Astrocyte (in vitro differentiated cells and primary cell): ENCODE results near the gene CNGA3. TPM values are rescaled to one million over a fixed set of nuclear protein-coding genes. Genes with fewer than 3 reads are reported as not detected.

Source experiments
- DNase-seq: peaks from one replicate; pipeline ENCODE4 v3.0.0-alpha.2; 2010; ENCODE audit warnings: low read depth
- FAIRE-seq: peaks from 2 replicates; lab custom pipeline; 2011; peaks lifted over from hg19 to GRCh38; lab: Jason Lieb, UNC
- H2AFZ ChIP-seq: 2 replicates; pipeline ENCODE4 v1.6.0; 2012; ENCODE audit warnings: low read depth, low read length, inconsistent platforms
- H3K27ac ChIP-seq: 2 replicates; pipeline ENCODE4 v1.5.1; 2011; ENCODE audit warnings: low read depth, low read length, inconsistent platforms
- H3K27me3 ChIP-seq: 2 replicates; pipeline ENCODE4 v1.6.0; 2011; ENCODE audit warnings: low read length, inconsistent platforms; ENCODE audit not compliant: insufficient read depth
- H3K36me3 ChIP-seq: 2 replicates; pipeline ENCODE4 v1.5.1; 2011; ENCODE audit warnings: low read length, inconsistent platforms; ENCODE audit not compliant: insufficient read depth
- H3K4me1 ChIP-seq: 2 replicates; pipeline ENCODE4 v1.5.1; 2011; ENCODE audit warnings: low read length, inconsistent platforms; ENCODE audit not compliant: insufficient read depth
- H3K4me2 ChIP-seq: 2 replicates; pipeline ENCODE4 v1.6.0; 2012; ENCODE audit warnings: low read length, inconsistent platforms
- H3K4me3 ChIP-seq: 2 replicates; pipeline ENCODE4 v1.5.1; 2011; ENCODE audit warnings: low read depth, mild to moderate bottlenecking, low read length, inconsistent platforms; ENCODE audit not compliant: insufficient read depth
- H3K79me2 ChIP-seq: 2 replicates; pipeline ENCODE4 v1.6.0; 2012; ENCODE audit warnings: mild to moderate bottlenecking, low read length, inconsistent platforms; ENCODE audit not compliant: insufficient read depth
- H3K9ac ChIP-seq: 2 replicates; pipeline ENCODE4 v1.6.0; 2012; ENCODE audit warnings: mild to moderate bottlenecking, low read length, inconsistent platforms
- H3K9me3 ChIP-seq: 2 replicates; pipeline ENCODE4 v1.5.1; 2012; ENCODE audit warnings: low read depth, mild to moderate bottlenecking, low read length, inconsistent platforms; ENCODE audit not compliant: insufficient read depth
- H4K20me1 ChIP-seq: 2 replicates; pipeline ENCODE4 v1.6.0; 2012; ENCODE audit warnings: low read length, inconsistent platforms; ENCODE audit not compliant: insufficient read depth
- H3K27ac Mint-ChIP-seq: one replicate; pipeline ENCODE4 v1.8.0; 2021; ENCODE audit warnings: mild to moderate bottlenecking, mixed read lengths; ENCODE audit not compliant: unreplicated experiment
- H3K27me3 Mint-ChIP-seq: one replicate; pipeline ENCODE4 v1.8.0; 2021; ENCODE audit warnings: low read depth, mixed read lengths; ENCODE audit not compliant: unreplicated experiment
- H3K36me3 Mint-ChIP-seq: one replicate; pipeline ENCODE4 v1.8.0; 2021; ENCODE audit warnings: low read depth, mixed read lengths; ENCODE audit not compliant: unreplicated experiment
- H3K4me1 Mint-ChIP-seq: one replicate; pipeline ENCODE4 v1.8.0; 2021; ENCODE audit warnings: low read depth, mixed read lengths; ENCODE audit not compliant: unreplicated experiment
- H3K4me3 Mint-ChIP-seq: one replicate; pipeline ENCODE4 v1.8.0; 2021; ENCODE audit warnings: mild to moderate bottlenecking, moderate library complexity, mixed read lengths; ENCODE audit not compliant: unreplicated experiment
- H3K9me3 Mint-ChIP-seq: one replicate; pipeline ENCODE4 v1.8.0; 2021; ENCODE audit warnings: mild to moderate bottlenecking, mixed read lengths; ENCODE audit not compliant: unreplicated experiment
- EZH2 ChIP-seq: IDR thresholded peaks from 2 replicates; pipeline ENCODE4 v1.6.1; 2012; ENCODE audit warnings: mild to moderate bottlenecking, low read length, inconsistent platforms; ENCODE audit not compliant: insufficient read depth
- total RNA-seq: library from RNA; stranded (reverse); gene quantifications from 2 replicates; pipeline ENCODE4 v1.2.1, GENCODE V29; 2021
- TF ChIP-seq, protein P1 (sequence below): IDR thresholded peaks from 2 replicates; pipeline ENCODE4 v1.5.1; 2011; ENCODE audit warnings: low read depth, mild to moderate bottlenecking, inconsistent platforms, low read length, moderate library complexity; ENCODE audit not compliant: insufficient read depth

Gene CNGA3
- total RNA-seq, 1 donor from 2014 or later: not detected

DNA sequence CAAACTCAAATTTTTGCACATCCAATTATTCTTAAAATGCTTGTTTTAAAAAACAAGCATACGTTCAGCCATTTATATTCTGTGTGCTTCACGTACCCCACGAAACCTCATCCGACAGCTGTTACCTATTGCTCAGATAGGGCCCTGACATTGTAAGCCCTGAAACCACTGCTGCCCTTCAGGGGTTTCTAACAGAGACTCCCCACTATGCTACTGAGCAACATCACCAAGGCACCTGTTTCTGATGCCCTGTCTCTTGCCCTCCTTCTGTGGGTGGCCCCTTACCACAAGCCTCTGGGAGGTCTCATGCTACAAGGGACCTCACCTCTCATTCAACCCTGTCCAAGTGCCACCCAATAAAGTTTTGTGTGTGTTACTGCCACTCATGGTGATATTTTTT is 18.5 kb upstream of the CNGA3 start:
- Histone ChIP-seq H3K9me3 (no peaks in the 10 kb centered on the region), H3K27ac (no peak overlapping the region), H3K4me1 (no peaks in the 10 kb centered on the region), H3K27me3 (no peaks in the 10 kb centered on the region), H3K9ac (no peak overlapping the region), H3K79me2 (no peaks in the 10 kb centered on the region), H3K36me3 (no peaks in the 10 kb centered on the region), H3K4me3 (no peak overlapping the region), H3K4me2 (no peak overlapping the region), H2AFZ (no peak overlapping the region), H4K20me1 (no peaks in the 10 kb centered on the region)
- DNase-seq (no peak), FAIRE-seq (no peak)
- Mint-ChIP-seq H3K9me3 (peaks cover 12% of the 10 kb centered on the region), H3K4me1 (no peaks in the 10 kb centered on the region), H3K4me3 (no peak overlapping the region), H3K27me3 (no peaks in the 10 kb centered on the region), H3K36me3 (peaks cover 4% of the 10 kb centered on the region), H3K27ac (no peak overlapping the region)
- no peak for TF ChIP-seq EZH2
- TF ChIP-seq, protein P1, sequence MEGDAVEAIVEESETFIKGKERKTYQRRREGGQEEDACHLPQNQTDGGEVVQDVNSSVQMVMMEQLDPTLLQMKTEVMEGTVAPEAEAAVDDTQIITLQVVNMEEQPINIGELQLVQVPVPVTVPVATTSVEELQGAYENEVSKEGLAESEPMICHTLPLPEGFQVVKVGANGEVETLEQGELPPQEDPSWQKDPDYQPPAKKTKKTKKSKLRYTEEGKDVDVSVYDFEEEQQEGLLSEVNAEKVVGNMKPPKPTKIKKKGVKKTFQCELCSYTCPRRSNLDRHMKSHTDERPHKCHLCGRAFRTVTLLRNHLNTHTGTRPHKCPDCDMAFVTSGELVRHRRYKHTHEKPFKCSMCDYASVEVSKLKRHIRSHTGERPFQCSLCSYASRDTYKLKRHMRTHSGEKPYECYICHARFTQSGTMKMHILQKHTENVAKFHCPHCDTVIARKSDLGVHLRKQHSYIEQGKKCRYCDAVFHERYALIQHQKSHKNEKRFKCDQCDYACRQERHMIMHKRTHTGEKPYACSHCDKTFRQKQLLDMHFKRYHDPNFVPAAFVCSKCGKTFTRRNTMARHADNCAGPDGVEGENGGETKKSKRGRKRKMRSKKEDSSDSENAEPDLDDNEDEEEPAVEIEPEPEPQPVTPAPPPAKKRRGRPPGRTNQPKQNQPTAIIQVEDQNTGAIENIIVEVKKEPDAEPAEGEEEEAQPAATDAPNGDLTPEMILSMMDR: no peak

DNA sequence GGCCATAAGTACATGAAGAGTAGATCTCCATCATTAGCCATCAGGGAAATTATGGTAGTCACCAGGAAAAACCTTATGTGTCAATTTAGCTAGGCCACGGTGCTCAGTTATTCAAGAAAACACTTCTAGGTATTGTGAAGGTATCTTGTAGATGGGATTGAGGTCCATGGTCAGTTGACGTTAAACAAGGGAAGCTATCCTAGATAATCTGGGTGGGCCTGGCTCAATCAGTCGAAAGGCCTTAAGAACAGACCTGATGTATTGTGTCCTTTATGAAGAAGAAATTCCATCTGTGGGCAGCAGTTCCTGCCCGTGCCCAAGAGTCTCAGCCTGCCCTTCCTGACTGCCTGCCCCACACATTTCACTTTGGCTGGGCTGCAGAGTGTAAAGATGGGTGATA is 16.7 kb upstream of the CNGA3 start:
- FAIRE-seq: no peak
- H3K36me3 Mint-ChIP-seq: no peaks in the 10 kb centered on the region
- Histone ChIP-seq H4K20me1 (no peaks in the 10 kb centered on the region), H3K4me1 (peaks cover 10% of the 10 kb centered on the region), H3K4me2 (no peak overlapping the region), H2AFZ (no peak overlapping the region), H3K36me3 (no peaks in the 10 kb centered on the region), H3K9me3 (no peaks in the 10 kb centered on the region), H3K4me3 (no peak overlapping the region), H3K9ac (no peak overlapping the region), H3K79me2 (no peaks in the 10 kb centered on the region), H3K27me3 (no peaks in the 10 kb centered on the region), H3K27ac (no peak overlapping the region)
- H3K4me1 Mint-ChIP-seq: peaks cover 13% of the 10 kb centered on the region
- H3K27me3 Mint-ChIP-seq: no peaks in the 10 kb centered on the region
- no peak overlapping the region for H3K4me3 Mint-ChIP-seq
- H3K27ac Mint-ChIP-seq: no peak overlapping the region
- DNase-seq: no peak
- H3K9me3 Mint-ChIP-seq: peaks cover 4% of the 10 kb centered on the region
- TF ChIP-seq, protein P1: no peak
- no peak for TF ChIP-seq EZH2

DNA sequence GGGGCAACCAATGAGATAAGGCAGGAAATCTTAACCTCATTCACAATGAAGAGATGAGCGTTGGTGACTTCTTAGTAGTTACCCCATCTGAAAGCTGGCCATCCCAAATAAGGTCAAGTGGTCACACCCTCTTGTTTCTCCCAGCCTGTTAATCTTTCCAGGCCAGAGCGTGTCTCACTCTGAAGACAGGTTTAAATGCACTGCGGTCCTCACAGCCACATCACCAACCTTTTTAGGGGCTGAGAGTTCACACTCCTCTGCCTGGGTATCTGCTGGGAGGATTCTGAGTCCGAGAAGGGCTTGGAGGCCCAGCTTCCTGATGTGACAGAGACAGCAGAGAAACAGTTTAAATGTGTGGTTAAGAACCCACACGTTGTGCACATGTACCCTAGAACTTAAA is 13.3 kb upstream of the CNGA3 start:
- H3K4me2 ChIP-seq: no peak overlapping the region
- Mint-ChIP-seq H3K4me1 (peaks cover 17% of the 10 kb centered on the region), H3K27ac (no peak overlapping the region), H3K36me3 (no peaks in the 10 kb centered on the region), H3K9me3 (peaks cover 6% of the 10 kb centered on the region), H3K27me3 (no peaks in the 10 kb centered on the region), H3K4me3 (no peak overlapping the region)
- no peak overlapping the region for H3K27ac ChIP-seq
- no peak overlapping the region for H3K4me3 ChIP-seq
- FAIRE-seq (no peak), DNase-seq (no peak)
- H3K79me2 ChIP-seq: no peaks in the 10 kb centered on the region
- no peak overlapping the region for H2AFZ ChIP-seq
- no peaks in the 10 kb centered on the region for H3K36me3 ChIP-seq
- H3K9ac ChIP-seq: no peak overlapping the region
- no peaks in the 10 kb centered on the region for H3K27me3 ChIP-seq
- H3K4me1 ChIP-seq: peaks cover 15% of the 10 kb centered on the region
- H3K9me3 ChIP-seq: no peaks in the 10 kb centered on the region
- no peaks in the 10 kb centered on the region for H4K20me1 ChIP-seq
- TF ChIP-seq EZH2: no peak
- TF ChIP-seq, protein P1: no peak
